GM21825 (cell line): ENCODE results near the gene GJA3.

Source experiments
- ATAC-seq: cut with Tn5 transposase; IDR thresholded peaks from one replicate; pipeline ENCODE4 v1.9.1; 2021; ENCODE audit warnings: mild to moderate bottlenecking, moderate library complexity; ENCODE audit not compliant: unreplicated experiment

Gene GJA3

GRCh38 chr13:20101467-20102316 is 59.2 kb downstream of the GJA3 start:
- no peak for ATAC-seq

GRCh38 chr13:20099319-20099718 is 61.5 kb downstream of the GJA3 start:
- no peak for ATAC-seq

GRCh38 chr13:20093951-20094350 is 66.9 kb downstream of the GJA3 start:
- no peak for ATAC-seq

GRCh38 chr13:20090349-20090748 is 70.5 kb downstream of the GJA3 start:
- no peak for ATAC-seq
